Activated CD8-positive, alpha-beta memory T cell treated with anti-CD3 and anti-CD28 coated beads for 48 hours (primary cell): Measurements from ENCODE around the gene CABLES2.

Experiments used
- DNase-seq, 3 experiments: peaks; one replicate each; pipeline ENCODE4 v3.0.0-alpha.2; 2020; ENCODE audit warnings: low read depth in 2 of 3, low spot score in 2 of 3

CABLES2 gene

DNA sequence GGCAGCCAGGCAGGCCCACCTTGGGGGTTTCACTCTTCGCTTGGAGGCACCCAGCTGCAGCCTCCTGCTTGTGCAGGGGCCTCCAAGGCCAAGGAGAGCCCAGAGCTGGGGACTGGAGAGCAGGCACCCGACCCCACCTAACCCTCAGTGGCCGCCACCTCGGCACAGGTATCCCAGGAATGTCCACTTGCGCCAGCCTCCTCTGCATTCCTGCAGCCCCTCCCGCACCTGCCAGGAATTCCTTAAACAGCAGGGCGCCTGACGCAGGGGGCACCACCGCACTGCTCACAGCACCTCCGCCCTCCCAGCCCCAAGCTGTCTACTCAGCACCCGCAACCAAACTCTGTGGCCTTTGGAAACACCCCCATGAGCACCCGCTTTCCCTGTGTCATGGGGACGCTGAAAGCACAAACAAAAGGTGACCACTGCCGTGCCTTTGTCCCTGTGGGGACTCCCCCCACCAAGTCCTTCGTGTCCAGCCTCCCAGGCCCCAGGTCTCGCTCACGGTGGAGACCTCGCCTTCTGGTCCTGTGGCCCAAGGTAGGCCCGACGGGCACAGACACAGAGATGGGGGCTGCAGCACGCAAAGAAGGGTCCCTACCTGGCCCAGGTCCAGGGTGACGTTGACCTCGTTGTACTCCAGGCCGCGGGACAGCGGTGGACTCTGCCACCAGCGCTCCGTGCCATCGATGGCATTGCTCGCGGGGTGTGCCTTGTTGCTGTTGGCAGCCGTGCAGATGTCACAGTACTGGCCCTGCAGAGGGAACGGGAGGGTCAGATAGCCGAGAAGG is 45.1 kb downstream of the CABLES2 start:
- no peak for DNase-seq

GRCh38 chr20:62360854-62361798 is 46.0 kb downstream of the CABLES2 start:
- no peak for DNase-seq

DNA sequence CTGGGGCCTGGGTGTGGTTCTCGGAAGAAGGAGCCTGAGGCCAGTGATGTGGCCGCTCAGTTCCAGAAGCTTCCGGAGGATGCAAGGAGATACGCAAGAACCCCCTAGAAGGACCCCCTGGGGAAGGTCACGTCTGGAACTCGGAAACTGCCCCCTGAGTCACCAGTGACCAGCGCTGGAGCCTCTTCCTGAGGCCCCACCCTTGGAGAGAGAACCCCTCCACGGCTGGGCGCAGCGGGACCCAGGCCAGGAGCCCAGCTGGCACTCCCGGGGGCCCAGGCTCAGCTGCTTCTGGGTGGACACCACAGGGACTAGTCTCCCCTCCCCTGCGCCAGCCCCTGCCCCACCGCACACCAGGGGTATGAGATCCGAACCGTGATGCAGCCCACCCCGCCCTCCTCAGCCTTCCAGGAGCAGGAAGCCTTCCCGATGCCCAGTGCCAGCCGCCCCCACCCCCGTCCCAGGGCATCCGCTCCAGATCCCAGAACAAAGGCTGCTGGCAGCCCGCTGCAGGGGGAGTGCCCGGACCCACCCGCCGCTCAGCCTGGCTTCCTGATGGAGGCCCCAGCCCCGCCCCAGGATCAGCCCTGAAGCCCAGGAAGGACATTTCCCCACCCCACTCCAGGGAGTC is 47.5 kb downstream of the CABLES2 start:
- DNase-seq = no peak

GRCh38 chr20:62359043-62359490 is 48.0 kb downstream of the CABLES2 start:
- no peak for DNase-seq

- DNase-seq = no peak
Measured at GRCh38 chr20:62358171-62359042, 48.7 kb downstream of the CABLES2 start.

- no peak for DNase-seq
Measured at GRCh38 chr20:62357681-62358080, 49.4 kb downstream of the CABLES2 start.

DNA sequence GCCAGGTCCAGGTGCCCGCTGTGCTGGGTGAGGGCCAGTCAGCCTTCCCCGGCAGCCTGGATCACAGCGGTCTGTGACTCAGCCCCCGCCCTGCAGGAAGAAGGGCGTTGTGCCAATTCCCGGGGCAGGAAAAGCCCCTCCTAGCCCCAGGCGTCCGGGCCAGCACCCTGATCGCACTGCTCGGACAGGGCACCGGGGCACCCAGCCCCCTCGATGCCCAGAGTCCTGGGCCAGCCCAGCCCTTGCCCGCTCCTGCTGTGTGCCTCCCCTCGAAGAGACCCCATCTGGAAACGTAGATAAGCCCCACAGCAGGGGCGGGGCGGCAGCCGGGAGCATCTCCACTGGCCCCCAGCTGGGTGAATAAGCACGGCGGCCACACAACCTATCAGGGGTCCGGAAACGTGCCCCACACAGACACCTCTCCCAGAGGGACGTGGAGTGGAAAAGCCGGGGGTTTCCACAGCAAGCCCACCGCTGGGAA is 49.9 kb downstream of the CABLES2 start:
- no peak for DNase-seq

- no peak for DNase-seq
Measured at GRCh38 chr20:62356589-62357186, 50.4 kb downstream of the CABLES2 start.

DNA sequence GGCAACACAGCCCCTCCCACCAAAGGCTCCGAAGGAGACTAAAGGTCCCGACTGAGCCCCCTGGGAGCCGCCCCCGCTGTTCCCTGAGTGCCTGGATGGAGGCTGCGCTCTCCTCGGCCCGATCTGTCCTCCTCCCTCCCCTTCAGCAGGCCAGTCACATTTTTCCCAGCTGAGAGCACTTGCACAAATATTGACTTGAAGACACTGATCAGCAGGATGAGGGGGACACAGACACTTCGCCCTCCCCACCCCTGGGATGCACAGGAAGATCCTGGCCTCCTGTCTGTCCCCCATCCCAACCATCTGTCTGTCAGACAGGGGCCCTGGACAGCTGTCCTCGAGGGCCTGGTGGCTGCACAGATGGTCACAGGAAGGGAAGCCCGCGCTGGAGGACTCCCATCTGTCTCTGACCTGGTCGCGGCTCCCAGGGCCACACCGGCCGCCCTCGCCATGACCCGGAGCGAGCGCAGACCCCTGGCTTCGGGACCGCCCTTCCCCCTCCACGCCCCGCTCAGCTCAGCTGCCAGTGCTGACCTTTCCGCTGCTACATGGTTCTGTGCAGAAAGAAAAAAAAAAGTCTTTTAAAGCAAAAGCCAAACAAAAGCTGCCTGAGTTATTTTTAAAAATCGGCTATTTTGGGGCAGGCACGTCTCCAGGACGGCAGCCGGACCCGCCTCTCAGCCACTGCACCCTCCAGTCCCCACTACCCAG is 51.1 kb downstream of the CABLES2 start:
- no peak for DNase-seq

DNA sequence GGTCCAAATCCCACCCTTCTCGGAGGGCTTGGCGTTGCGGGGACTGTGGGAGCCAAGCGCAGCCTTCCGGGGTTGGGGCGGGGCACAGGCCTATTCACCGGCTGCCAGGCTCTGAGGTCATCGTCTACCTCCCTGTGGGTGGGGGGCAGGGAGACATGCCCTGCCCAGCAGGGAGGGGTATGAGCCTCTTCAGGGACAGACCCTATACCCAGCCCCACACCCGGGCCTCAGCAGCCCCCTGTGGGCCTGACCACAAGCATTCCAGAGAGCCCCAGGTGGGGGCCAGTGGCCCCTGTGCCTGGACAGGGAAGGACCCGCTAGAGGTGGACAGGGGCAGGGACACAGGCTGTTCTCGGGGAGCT is 51.6 kb downstream of the CABLES2 start:
- no peak for DNase-seq

- no peak for DNase-seq
Measured at GRCh38 chr20:62354811-62355341, 52.2 kb downstream of the CABLES2 start.

DNA sequence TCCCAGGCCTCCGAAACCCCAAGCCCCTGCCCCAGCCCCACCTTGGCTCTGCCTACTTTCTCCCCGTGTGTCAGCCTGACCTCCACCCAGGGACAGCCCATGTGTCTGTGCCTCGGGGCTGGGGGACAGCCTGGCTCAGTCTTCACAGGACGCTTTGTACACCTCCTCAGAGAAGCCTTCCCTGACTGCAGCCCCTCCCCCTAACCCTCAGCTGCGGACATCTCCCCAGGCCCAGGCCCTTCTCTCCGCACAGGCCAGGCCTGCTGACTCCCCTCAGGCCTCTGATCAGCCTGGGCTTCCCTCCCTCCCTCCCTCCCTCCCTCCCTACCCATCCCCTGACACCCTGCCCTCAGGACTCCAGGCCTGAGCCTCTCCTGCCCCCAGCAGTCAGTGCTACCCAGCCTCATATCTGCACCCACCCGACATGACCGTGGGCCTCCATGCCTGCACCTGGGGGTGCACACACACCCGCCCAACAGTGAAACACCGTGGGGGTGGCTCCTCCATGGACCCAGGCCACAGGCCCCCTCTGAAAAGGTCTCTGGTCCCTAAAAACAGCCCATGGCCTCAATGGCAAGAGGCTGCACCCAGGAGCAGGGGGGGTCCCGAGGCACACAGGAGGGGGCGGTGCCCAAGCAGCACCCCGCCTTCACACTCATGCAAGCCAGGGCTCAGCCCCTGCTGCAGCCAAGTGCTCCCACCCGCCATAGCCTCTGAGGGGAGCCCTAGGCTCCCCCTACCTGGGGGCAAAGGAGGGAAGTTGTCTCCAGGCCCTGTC is 52.9 kb downstream of the CABLES2 start:
- no peak for DNase-seq

GRCh38 chr20:62353289-62354030 is 53.6 kb downstream of the CABLES2 start:
- DNase-seq = no peak

- no peak for DNase-seq
Measured at GRCh38 chr20:62352402-62353288, 54.4 kb downstream of the CABLES2 start.

DNA sequence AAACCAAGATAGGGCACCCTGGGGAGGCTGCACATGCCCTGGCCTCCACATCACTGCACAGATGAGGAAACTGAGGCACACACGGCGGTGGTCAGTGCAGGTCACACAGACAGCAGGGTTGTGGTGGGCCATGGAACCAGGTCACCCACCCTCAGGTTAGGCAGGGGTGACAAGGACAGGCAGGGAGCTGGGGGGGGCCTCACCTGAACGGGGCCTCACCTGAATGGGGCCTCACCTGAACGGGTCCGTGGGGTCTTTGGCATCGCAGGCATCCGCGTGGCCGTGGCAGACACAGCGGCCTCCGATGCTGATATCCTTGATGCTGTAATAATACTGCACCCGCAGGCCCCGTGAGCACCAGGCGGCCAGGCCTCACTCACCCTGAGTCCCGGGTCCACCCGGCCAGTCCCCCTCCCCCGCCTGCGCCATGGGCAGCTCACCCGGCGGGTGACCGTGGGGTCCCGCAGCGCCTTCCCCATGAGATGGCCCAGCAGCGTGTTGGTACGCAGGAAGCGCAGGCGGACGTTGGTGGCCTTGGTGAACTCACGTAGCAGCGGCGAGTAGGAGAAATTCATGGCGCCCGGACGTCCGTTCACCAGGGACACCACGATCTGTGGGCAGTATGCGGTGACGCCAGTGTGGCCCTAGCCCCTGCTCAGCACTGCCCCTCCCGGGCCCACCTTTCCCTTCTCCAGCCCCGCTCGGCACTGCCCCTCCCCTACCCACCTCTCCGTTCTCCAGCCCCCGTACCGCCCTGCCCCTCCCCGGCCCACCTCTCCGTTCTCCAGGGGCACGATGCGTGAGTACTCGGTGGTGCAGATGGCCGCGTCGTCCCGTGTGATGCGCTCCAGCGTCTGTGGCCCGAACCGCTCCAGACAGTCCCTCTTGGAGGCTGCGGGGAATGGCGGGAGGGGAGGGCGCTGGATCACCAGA is 55.4 kb downstream of the CABLES2 start:
- no peak for DNase-seq
